Epidermal melanocyte (primary cell): ENCODE data around the gene OR9Q1.
"Not testable (repeated sequence)": the region's sequence is repeated elsewhere in the genome, so short reads cannot be mapped to it uniquely, and the experiment has no call there.

ENCODE experiments used
- DNase-seq: peaks from one replicate; pipeline ENCODE4 v3.0.0; 2011; ENCODE audit warnings: low spot score; ENCODE audit not compliant: insufficient read length

Gene OR9Q1

DNA sequence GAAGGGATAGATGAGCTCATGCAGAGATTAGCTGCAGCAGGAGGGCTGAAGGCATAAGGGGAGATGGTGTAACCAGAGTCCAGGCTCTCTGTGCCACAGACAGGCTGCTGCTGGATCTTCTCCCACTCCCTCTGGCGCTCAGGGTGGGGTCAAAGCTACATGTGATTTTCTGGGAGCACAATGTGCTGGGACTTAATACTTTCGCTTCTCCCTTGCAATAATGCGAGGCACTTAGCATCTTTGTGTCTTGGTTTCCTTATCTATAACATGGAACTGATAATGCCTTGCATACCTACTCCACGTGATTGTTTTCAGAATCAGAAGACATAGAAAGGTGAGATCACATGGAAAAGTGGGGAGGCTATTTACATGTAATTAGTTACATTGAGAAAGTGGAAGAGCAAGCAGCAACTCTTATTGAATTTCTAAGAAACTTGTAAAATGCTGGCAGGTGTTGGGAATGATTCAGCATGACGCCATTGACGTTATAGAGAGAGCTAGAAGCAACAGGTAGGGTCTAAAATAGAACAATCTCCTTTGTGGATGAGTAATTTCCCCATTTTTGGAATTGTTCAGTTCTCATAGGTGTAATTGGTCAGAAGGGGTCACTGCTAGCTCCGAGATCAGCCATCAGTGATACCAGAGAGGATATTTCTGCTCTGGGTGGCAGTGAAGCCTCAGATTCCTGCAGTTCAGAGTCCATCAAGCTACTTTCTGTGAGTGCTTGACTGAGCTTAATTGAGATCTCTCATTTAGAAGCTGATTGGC lies 109.8 kb downstream of the OR9Q1 start:
- DNase-seq: no peak

DNA sequence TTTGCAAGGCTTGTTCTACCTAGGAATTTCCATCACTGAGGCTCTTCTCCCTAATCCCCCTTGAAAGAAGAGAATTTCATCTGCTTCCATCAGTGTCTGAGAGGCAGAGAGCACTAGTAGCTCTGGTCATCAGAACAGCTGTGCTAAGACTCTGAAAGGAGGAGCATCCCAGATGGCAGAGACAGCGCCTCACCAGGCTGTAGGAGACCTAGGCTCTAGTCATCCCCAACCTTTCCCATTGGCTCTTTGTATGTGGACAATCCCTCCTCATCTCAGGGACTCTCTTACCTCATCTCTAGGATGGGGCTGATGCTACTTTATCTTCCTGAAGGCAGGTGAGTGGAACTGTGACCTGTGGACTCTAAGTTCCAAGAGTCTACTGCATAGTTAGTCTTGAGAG lies 110.5 kb downstream of the OR9Q1 start:
- no peak for DNase-seq

DNA sequence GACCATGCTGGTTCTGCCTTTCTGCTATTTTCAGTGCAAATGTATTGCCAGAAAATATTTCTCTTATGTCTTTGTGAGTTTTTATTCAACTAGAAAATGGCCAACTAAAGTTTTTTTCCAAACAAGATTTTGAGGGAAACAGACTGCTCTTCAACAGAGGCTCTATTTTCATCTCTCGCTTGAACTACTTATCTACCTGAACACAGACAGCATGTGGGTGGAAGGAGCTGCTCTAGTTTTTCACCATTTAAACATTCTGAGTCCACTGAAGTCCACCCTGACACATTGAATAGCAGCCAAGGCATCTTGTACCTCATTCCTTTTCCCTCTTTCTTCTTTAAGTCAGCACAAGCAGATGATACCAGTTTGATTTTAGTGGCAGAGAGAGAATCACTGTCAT lies 111.5 kb downstream of the OR9Q1 start:
- DNase-seq: no peak

DNA sequence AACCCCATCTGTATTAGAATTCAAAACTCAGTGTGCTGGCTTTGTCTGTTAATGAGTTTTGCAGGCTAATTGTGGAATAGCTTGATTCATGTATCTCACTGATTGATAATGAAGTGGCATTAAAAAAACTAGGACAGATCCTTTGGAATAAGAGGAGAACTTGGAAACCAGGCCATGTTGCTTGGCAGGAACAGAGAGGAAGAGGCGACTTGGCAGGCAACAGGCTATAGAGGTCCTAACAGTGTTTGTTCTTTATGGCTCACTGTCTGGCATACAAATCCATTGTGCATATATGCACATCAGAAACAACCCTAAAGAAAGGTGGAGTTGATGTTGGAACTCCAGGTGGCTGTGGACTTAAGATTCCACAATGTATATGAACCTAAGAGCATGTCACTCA lies 119.1 kb downstream of the OR9Q1 start:
- DNase-seq: no peak

DNA sequence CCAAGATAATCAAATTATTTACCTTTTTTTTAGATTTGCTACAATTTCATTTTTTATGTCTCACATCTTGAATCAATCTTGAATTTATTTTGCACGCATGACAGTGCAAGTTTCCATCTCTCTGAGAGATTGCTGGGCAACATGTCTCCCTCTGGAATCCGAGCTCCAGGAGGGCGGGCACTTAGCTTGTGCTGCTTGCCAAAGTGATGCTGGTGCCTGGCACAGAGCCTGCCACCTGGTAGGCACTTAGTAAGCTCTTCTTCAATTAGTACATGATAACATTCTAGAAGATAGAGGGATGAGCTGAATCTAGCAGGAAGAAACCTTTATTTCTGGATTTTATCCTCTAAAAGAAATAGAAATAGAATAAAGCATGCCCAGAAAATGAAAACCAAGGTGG lies 129.1 kb downstream of the OR9Q1 start:
- no peak for DNase-seq

DNA sequence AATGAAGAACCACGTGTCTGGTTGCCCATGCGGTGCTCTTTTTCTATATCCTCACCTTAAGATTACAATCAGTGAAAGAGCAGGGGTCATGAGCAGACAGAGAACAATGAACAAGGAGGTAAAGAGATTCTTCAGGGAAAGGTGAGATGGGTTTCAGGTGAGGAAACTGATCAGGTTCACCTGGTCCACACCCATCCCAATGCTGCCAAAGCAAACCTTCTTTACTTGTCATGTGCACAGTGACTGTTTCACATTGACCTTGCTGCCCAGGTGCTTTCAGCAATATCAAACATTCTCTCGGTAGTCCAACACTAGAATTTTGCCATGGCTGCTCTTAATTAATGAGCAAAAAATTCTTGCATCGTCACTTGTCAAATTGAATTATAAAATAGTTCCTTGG lies 140.7 kb downstream of the OR9Q1 start:
- no peak for DNase-seq

DNA sequence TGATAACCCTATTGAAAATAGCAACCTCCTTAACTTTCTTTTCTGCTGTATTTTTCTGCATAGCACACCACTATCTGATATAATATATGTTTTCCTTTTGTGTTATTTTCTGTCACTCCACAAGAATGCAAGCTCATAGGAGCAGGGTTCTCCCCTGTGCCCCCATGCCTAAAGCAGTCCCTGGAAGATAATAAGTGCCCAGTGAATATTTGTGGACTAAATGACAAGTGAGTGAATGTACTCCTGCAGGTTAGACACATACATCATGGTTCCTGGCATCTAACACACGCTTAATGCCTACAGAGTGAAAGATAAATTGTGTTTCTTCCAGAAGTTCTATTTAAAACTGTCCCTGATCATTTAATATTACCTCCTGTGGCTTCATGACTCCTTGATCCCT lies 141.3 kb downstream of the OR9Q1 start:
- no peak for DNase-seq

DNA sequence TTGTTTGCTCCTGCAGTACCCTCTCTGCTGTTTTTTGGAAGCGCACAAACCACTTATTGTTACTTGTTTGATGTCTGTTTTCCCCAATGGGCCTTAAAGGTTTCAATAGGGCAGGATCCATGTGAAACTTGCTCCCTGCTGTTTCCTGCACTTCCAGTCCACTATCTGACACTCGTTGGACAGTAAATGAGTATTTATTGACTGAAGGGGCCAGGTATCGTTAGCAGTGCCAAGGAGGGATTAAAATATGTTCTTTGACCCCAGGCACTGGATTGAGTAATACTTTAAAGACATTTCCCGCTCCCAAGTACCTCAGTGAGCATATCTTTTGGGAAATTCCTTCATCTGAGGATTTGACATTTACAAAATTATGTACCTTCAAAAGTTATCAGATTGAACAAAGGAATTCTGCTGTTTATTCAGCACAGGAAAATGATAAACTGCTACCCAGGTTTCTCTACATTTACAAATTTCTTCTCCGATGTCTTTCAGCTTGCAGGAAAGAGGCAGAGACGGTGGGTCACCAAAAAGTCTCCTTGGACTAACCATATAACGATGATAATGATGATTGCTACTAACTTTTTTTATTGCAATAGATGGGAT lies 141.9 kb downstream of the OR9Q1 start:
- no peak for DNase-seq

DNA sequence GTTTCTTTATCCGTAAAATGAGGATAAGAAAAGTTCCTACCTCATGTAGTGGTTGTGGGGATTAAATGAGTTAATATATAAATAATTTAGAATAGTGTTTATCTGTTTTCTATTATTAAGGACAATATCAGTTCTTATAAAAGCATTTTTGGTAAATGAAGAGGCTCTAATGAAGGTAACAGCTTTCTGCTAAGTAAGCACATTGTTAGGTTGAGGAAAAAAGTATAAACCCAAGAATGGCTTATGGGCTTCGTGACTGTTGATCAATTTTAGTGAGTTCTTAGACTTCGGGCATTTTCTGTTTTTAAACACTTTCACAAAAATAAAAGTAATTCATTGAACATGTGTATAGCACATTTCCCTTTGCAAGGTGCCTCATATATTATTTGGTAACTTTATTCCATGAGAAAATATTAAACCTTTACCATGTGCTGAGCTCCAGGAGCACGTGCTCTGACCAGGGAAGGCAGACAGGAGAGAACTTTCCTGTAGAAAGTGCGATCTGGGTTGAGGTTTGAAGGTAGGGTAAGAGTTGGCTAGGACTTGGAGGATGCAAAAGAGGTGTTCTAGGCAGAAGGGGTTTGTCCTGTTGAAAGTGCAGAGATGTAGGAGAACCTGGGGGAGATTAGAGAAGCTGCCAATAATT lies 153.9 kb downstream of the OR9Q1 start:
- no peak for DNase-seq

DNA sequence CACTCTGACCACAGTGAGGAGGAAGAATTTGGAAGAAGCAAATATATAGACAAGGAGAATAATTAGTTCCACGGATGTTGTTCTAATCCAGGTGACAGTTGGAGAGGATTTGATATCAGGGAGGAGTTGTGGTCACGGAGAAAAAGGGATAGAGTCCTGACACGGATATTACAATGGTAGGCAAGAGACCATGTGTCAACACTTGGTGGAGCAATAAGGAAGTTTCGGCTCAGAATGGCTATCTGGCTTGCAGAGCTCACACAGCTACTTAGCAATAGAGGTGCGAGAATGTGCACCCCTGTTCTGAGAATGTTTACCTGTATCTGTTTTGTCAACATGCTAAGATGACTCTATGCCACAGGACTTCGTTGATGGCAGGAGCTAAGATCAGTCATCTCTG lies 154.8 kb downstream of the OR9Q1 start:
- DNase-seq: no peak

DNA sequence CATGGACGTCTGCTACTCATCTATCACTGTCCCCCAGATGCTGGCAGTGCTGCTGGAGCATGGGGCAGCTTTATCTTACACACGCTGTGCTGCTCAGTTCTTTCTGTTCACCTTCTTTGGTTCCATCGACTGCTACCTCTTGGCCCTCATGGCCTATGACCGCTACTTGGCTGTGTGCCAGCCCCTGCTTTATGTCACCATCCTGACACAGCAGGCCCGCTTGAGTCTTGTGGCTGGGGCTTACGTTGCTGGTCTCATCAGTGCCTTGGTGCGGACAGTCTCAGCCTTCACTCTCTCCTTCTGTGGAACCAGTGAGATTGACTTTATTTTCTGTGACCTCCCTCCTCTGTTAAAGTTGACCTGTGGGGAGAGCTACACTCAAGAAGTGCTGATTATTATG lies 156.0 kb downstream of the OR9Q1 start:
- DNase-seq: no peak

DNA sequence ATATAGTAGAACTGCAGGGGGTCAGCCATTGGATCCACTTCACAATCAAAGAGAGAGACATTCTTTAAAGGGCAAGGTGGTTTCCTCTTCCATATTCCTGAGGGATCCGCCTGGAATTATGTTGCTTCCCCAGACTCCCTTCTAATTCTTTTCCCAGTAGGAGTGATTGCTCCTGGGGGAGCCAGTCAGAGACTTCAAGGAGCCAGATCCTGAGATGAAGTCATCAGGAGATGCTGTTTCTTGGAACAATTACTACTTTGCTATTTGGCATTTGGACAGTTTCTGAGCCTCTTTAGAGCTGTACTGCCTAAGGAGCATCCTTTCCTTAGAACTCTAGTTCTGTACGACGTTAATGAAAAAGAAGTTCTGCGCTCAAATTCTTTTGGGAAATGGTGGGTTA lies 163.3 kb downstream of the OR9Q1 start:
- no peak for DNase-seq

DNA sequence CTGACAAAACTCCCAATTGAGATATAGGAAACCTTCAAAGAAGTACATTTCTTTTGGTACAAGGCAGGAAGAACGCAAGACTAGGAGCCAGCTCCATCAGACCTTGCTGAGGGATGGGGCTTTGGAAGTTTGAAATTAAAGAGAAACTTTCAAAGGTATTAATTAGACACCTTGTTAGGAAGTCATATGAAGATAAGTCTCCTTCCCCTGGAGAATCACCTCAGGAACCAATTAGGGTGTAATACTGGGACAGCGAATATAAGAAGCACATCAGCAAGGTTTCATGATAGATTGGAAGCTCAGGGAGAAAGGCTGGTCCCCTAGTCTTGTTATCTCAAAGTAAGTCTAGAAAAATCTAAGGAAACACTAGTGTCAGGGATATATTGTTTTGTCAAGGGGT lies 165.1 kb downstream of the OR9Q1 start, which contains the start of gene OR9Q2:
OR9Q2 (plus strand) TSS at position 301 of the 400 bp plus-strand sequence. CDS start 1,421 bp downstream, outside the sequence.
- DNase-seq: no peak

DNA sequence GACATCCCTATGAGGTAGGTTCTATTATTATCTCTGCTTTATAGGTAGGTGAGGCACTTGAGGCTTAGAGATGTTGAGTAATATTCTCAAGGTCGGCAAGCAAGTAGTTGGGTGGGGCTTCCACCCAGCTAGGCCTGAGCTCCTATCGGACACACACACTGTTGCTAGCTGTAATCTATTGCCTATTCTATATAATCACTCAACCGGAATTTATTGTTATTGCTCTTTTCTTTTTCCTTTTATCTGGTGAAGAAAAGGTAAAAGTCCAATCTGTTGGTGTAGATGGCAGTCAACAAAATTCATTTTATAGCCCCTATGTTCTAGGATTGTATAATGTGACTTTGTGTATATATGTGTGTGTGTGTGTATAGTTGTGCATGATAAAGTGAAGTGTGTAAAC lies 168.5 kb downstream of the OR9Q1 start:
- no peak for DNase-seq

DNA sequence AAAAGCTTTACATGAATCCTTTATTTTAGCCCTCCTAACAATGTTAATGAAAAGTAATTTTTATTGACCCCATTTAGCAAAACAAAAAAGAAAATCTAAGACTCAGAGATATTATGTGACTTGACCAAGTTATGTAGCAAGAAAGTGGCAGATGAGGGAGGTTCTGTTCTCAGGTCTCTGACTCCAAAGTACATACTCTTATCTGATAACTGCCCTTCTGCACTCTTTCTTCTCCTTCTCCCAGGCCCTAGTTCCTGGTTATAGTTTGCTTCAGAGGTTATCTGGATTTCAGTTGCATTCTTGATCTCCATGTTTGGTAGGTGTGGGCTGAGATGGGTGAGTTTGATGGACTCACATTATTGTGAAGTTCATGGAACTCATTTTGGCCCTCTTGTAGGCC lies 169.7 kb downstream of the OR9Q1 start:
- no peak for DNase-seq

DNA sequence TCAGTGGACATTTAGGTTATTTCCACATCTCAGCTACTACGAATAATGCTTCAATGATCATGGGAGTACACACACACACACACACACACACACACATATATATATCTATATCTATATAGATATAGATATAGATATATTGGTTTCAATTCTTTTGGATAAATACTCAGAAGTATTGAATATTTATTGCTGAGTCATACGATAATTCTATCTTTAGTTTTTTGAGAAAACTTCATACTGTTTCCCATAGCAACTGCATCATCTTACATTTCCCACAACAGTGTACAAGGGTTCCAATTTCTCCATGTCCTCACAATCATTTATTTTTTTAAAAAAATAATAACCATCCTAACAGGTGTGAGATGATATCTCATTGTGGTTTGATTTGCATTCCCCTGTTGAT lies 172.3 kb downstream of the OR9Q1 start:
- no peak for DNase-seq

DNA sequence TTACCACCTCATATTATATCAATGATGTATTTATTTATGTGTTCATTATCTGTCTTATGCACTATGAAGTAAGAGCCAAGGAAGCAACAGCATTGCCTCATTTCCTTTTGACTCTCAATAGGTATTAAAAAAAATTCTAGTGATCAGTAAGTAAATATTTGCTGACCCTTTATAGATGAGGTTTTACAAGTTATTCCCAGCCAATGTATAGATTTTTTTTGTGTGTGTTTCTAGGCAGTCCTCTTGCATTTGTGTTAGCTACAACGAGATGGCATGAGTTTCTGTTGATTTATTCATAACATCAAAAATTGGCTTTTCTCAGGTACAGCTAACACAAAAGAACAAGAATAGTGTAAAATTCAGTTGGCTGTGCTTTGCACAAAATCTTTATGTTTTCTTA lies 175.6 kb downstream of the OR9Q1 start:
- DNase-seq: no peak

DNA sequence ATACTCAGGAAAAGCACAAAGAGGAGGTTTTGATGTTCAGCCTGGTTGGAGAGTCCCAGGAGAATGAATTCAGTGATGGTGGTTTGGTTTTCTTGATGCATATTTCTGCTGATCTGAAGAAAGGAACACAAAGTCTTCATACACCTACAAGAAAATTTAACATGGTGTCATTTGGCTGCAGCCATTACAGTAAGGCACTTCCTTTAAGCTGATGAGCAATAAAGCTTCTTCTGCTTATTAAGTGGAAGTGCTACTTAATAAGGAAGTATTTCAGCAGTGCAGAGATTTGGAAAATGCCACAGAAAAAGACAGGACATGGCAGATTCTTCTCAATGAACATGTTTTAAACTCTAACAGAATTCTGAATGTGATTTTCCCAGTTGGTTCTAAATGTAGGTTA lies 180.4 kb downstream of the OR9Q1 start, which contains the start of gene OR1S2:
OR1S2 (minus strand) TSS at position 101 of the 400 bp plus-strand sequence; CDS start at position 101, 0 bp downstream.
- no peak for DNase-seq

DNA sequence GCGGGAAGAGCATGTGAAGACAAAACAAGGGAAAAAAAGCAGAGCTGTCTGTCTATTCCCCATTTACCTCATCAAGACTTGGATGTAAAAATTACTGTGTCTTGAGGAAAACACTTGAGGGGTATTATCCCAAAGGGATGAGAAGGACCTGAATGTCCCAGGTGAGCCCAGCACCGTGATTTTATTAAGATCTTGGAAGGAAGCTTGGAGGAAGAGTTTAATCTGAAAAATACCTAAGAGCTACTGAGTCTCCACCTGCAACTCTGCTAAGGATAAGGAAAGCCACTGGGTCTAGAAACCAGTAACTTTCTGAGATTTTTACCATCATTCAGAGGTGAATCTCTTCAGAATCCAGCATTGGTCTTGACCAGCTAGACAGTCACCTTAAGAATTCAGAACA lies 188.7 kb downstream of the OR9Q1 start, which contains the start of gene OR1S1:
OR1S1 (plus strand) TSS at position 301 of the 400 bp plus-strand sequence.
- not testable (repeated sequence) for DNase-seq

DNA sequence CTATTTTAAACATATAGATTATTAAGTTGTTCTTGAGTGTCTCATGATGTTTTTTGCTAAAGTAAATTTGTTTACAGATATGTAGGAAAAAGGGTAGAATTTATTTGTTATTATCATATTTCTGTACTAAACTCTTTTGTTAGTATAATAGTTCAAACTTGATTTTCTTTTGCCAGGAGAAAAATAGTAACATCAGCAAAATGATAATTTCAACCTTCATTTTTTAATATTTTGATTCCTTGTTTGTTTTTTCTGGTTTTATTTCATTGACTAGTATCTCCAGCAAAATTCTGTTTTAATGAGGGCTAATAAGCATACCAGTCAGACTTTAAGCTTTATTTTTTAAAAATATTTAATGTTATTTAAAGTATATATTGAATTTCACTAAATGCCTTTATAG lies 192.8 kb downstream of the OR9Q1 start:
- no peak for DNase-seq

DNA sequence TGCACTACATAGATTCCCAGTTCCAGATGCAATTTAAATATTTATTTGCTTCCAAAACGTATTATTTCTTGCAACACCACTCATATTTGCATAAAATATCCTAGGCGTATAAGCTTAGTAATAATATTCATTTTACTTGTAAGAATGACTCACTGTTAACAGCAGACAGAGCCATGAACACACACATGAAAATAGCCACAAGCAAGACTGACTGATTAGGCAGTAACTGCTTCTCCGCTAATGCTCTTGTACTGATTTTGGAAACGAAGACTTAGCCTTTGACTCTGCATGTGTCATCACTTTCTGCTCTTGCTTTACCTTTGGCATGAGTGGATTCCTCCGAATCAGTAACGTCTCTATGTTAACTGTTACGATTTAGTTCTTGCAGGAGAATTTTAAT lies 199.0 kb downstream of the OR9Q1 start:
- DNase-seq: no peak

DNA sequence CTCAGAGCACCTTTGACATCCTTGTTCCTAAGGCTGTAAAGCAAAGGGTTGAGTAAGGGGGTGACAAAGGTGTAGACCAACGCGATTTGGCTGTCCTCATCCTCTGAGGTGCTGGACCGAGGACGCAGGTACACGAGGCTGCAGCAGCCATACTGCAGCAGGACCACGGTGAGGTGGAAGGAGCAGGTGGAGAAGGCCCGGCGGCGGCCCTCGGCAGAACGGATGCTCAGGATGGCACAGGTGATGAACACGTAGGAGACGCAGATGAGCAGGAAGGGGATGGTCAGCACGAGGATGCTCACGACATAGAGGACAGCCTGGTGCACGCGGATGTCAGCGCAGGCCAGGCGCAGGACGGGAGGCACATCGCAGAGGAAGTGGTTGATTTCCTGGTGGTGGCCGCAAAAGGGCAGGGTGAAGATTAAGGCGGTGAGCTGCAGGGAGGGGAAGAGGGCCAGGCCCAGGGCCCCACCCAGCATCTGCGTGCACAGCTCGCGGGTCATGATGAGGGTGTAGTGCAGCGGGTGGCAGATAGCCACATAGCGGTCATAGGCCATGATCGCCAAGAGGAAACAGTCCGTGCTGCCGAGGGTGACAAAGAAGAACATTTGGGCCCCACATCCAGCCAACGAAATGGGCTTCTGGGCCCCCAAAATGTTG lies 204.4 kb downstream of the OR9Q1 start:
- no peak for DNase-seq
